GM12872 (cell line): ENCODE results near the gene FXR1.

ENCODE experiments used
- CTCF ChIP-seq: IDR thresholded peaks from 3 replicates; pipeline ENCODE4 v1.5.1; 2011; ENCODE audit warnings: low read depth, mild to moderate bottlenecking, low read length, moderate library complexity; ENCODE audit not compliant: insufficient read depth

Gene FXR1

DNA sequence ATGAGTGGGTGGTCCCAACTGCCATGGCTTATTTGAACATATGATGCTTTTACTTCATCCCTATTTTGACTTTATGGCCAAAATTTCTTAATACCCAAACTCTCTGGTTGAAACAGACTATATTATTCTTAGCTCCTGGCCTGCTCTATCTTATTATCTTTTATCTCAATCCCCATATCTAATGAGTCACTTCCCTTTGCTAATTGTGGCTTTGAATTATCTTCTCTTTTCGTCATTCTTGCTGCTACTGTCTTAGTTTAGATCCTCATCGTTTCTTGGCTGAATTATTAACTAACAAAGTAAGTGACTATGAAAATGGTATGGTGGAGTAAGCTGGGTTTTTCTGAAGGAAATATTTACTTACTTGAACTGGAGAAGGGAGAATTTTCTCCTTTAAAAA lies 105.2 kb downstream of the FXR1 start:
- no peak for TF ChIP-seq CTCF

DNA sequence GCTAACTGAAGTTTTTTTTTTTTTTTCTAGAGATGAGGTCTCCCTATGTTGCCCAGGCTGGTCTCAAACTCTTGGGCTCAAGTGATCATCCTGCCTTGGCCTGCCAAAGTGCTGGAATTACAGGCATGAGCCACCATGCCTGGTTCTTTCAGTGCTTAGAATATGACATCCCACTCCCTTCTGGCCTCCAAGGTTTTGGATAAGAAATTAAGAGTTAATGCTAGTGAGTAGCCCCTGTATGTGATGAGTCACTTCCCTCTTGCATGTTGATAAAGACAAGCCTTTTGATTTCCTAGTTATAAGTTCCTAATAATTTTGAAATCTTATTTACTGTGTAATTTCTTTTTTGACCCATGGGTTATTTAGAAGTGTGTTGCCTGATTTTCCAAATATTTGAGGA lies 112.7 kb downstream of the FXR1 start:
- no peak for TF ChIP-seq CTCF

DNA sequence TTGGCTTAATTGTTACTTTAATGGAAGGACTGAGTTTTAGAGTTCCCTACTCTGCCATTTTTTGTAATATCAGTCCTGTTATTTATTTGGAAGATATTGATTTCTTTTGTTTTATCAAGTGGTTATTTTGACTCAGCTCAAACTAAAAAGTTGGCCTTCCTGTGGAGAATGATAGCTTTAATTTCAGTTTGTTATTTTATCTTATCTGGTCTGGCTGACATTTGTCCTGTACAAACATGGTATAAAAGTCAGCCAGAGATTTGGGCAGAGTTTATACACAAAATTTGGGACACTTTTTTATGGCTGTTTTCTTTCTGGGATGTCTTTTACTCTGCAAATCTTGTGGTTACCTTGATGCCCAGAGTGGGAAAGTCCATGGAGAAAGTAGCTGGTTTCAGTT lies 118.5 kb downstream of the FXR1 start:
- TF ChIP-seq CTCF, result no peak
